Measurements from ENCODE around the gene PNMA5.
"Not testable (repeated sequence)": the region's sequence is repeated elsewhere in the genome, so short reads cannot be mapped to it uniquely, and the experiment has no call there.

Gene PNMA5

GRCh38 chrX:152988536-152989291, 5.2 kb downstream of the PNMA5 start:
- Histone ChIP-seq H3K4me2 (ENCODE audit: low read length) (no peak overlapping the region), H3K18ac (ENCODE audit: low read length) (no peak overlapping the region)

DNA sequence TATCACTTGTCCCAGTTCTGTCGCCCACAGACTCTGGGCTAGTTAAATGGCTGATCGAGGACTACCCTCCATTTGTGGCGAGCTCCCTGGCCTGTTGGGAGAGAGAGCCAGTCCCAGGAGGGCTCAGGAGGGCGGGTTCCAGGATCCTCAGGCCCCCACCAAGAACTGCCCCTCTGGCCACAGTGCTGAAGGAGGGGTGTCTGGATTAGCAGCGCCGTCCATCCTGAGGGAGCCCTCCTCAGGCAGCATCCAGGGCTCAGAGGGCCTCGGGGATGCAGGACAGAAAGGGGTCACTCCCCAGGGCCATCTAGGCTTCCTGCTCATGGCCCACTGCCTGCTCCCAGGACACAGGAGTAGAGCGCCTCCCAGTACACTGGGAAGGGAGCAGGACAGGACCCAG, 6.1 kb downstream of the PNMA5 start:
- Histone ChIP-seq H3K79me1 (ENCODE audit: low read length) (no peaks in the 10 kb centered on the region), H4K8ac (ENCODE audit: low read depth, low read length) (no peak overlapping the region), H3K4me3 (ENCODE audit: low read depth, low read length) (no peak overlapping the region), H2BK12ac (ENCODE audit: low read length) (no peak overlapping the region), H2AFZ (ENCODE audit: insufficient read depth, low read length, poor library complexity) (no peak overlapping the region), H3K4ac (ENCODE audit: low read depth, low read length) (no peak overlapping the region), H3K9ac (ENCODE audit: low read length) (no peak overlapping the region), H3K4me2 (ENCODE audit: low read length) (no peak overlapping the region), H3K9me3 (ENCODE audit: insufficient read depth, low read depth, low read length) (no peaks in the 10 kb centered on the region), H2BK120ac (ENCODE audit: insufficient read depth, low read length, poor library complexity) (no peak overlapping the region), H3K79me2 (ENCODE audit: control insufficient read depth, insufficient read depth, low read length, poor library complexity) (no peaks in the 10 kb centered on the region), H4K91ac (ENCODE audit: low read depth, low read length) (no peak overlapping the region), H3K27ac (ENCODE audit: low read depth, low read length) (no peak overlapping the region), H2AK5ac (ENCODE audit: low read length) (no peak overlapping the region), H2BK5ac (ENCODE audit: low read depth, low read length, poor library complexity) (no peak overlapping the region), H3K23ac (ENCODE audit: low read length) (no peak overlapping the region), H4K12ac (ENCODE audit: low read depth, low read length) (no peak overlapping the region), H3K18ac (ENCODE audit: low read length) (no peak overlapping the region), H3K36me3 (ENCODE audit: control insufficient read depth in 1 of 2, insufficient read depth in 2 of 2, low read length in 2 of 2) (no peaks in the 10 kb centered on the region), H3K14ac (ENCODE audit: low read length) (no peak overlapping the region), H3K4me1 (ENCODE audit: control insufficient read depth in 1 of 2, insufficient read depth in 2 of 2, low read length in 2 of 2) (no peaks in the 10 kb centered on the region), H3K27me3 (ENCODE audit: insufficient read depth, low read length) (no peaks in the 10 kb centered on the region)
- WGBS (ENCODE audit: extremely low coverage, insufficient coverage, insufficient read length): no CpG with 5 or more reads among the region's 8 CpGs
- DNase-seq: no peak

More at GRCh38 chrX:152988536-152989291, 5.2 kb downstream of the PNMA5 start:
- H3K9me3 ChIP-seq (ENCODE audit: insufficient read depth, low read depth, low read length): no peaks in the 10 kb centered on the region
- no peak overlapping the region for H3K27ac ChIP-seq (ENCODE audit: low read depth, low read length)
- no peaks in the 10 kb centered on the region for H3K36me3 ChIP-seq (ENCODE audit: control insufficient read depth in 1 of 2, insufficient read depth in 2 of 2, low read length in 2 of 2)
- no peak overlapping the region for H4K12ac ChIP-seq (ENCODE audit: low read depth, low read length)
- no peaks in the 10 kb centered on the region for H3K79me2 ChIP-seq (ENCODE audit: control insufficient read depth, insufficient read depth, low read length, poor library complexity)
- no peak overlapping the region for H2BK120ac ChIP-seq (ENCODE audit: insufficient read depth, low read length, poor library complexity)
- H2AFZ ChIP-seq (ENCODE audit: insufficient read depth, low read length, poor library complexity): no peak overlapping the region
- no peaks in the 10 kb centered on the region for H3K4me1 ChIP-seq (ENCODE audit: control insufficient read depth in 1 of 2, insufficient read depth in 2 of 2, low read length in 2 of 2)
- H3K14ac ChIP-seq (ENCODE audit: low read length): no peak overlapping the region
- H4K91ac ChIP-seq (ENCODE audit: low read depth, low read length): no peak overlapping the region
- H4K8ac ChIP-seq (ENCODE audit: low read depth, low read length): no peak overlapping the region
- no peak overlapping the region for H2BK5ac ChIP-seq (ENCODE audit: low read depth, low read length, poor library complexity)
- no peak overlapping the region for H2AK5ac ChIP-seq (ENCODE audit: low read length)
- no peak overlapping the region for H3K23ac ChIP-seq (ENCODE audit: low read length)
- WGBS (ENCODE audit: extremely low coverage, insufficient coverage, insufficient read length): no CpG with 5 or more reads among the region's 9 CpGs
- no peak overlapping the region for H3K9ac ChIP-seq (ENCODE audit: low read length)
- no peaks in the 10 kb centered on the region for H3K27me3 ChIP-seq (ENCODE audit: insufficient read depth, low read length)
- H3K4ac ChIP-seq (ENCODE audit: low read depth, low read length): no peak overlapping the region
- H3K4me3 ChIP-seq (ENCODE audit: low read depth, low read length): no peak overlapping the region
- H2BK12ac ChIP-seq (ENCODE audit: low read length): no peak overlapping the region
- no peak for DNase-seq
- H3K79me1 ChIP-seq (ENCODE audit: low read length): no peaks in the 10 kb centered on the region

DNA sequence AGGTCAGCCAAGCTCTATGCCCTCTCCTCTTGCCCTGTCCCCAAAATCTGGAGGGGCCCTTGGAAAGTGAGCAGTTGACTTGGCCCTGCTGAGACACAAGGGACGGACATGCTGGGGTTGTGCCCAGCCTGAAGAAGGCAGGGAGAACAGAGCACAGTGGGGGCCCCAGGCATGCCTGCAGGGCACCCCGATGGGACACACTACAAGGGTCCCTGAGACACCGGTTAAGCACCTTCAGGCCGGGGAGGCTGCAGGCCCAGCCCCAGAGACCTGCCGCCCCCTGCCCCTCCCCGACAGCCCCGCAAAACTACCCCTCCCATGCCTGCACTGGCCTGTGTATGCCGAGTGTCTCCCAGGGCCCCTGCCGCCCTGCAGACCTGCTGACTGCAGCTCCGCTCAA, 6.8 kb downstream of the PNMA5 start:
- not testable (repeated sequence) for H3K4me3 ChIP-seq (ENCODE audit: low read depth, low read length); H3K4me2 ChIP-seq (ENCODE audit: low read length); H3K23ac ChIP-seq (ENCODE audit: low read length); H3K79me2 ChIP-seq (ENCODE audit: control insufficient read depth, insufficient read depth, low read length, poor library complexity); H3K27me3 ChIP-seq (ENCODE audit: insufficient read depth, low read length); H3K9ac ChIP-seq (ENCODE audit: low read length); DNase-seq; H3K79me1 ChIP-seq (ENCODE audit: low read length); H2BK5ac ChIP-seq (ENCODE audit: low read depth, low read length, poor library complexity); H2AFZ ChIP-seq (ENCODE audit: insufficient read depth, low read length, poor library complexity); H2BK120ac ChIP-seq (ENCODE audit: insufficient read depth, low read length, poor library complexity); H3K14ac ChIP-seq (ENCODE audit: low read length); H4K8ac ChIP-seq (ENCODE audit: low read depth, low read length); H3K36me3 ChIP-seq (ENCODE audit: control insufficient read depth in 1 of 2, insufficient read depth in 2 of 2, low read length in 2 of 2); H3K18ac ChIP-seq (ENCODE audit: low read length); H3K9me3 ChIP-seq (ENCODE audit: insufficient read depth, low read depth, low read length); H4K12ac ChIP-seq (ENCODE audit: low read depth, low read length); H3K4me1 ChIP-seq (ENCODE audit: control insufficient read depth in 1 of 2, insufficient read depth in 2 of 2, low read length in 2 of 2); H3K4ac ChIP-seq (ENCODE audit: low read depth, low read length); H3K27ac ChIP-seq (ENCODE audit: low read depth, low read length); H2AK5ac ChIP-seq (ENCODE audit: low read length); H2BK12ac ChIP-seq (ENCODE audit: low read length); H4K91ac ChIP-seq (ENCODE audit: low read depth, low read length)
- WGBS (ENCODE audit: extremely low coverage, insufficient coverage, insufficient read length): no CpG with 5 or more reads among the region's 10 CpGs

- not testable (repeated sequence) for H4K91ac ChIP-seq (ENCODE audit: low read depth, low read length); H2BK120ac ChIP-seq (ENCODE audit: insufficient read depth, low read length, poor library complexity); H3K36me3 ChIP-seq (ENCODE audit: control insufficient read depth in 1 of 2, insufficient read depth in 2 of 2, low read length in 2 of 2); H2BK5ac ChIP-seq (ENCODE audit: low read depth, low read length, poor library complexity); H3K9me3 ChIP-seq (ENCODE audit: insufficient read depth, low read depth, low read length); H3K27ac ChIP-seq (ENCODE audit: low read depth, low read length); H2AK5ac ChIP-seq (ENCODE audit: low read length); H4K12ac ChIP-seq (ENCODE audit: low read depth, low read length); H3K27me3 ChIP-seq (ENCODE audit: insufficient read depth, low read length); H3K4me3 ChIP-seq (ENCODE audit: low read depth, low read length); DNase-seq; H2BK12ac ChIP-seq (ENCODE audit: low read length); H2AFZ ChIP-seq (ENCODE audit: insufficient read depth, low read length, poor library complexity); H3K4me2 ChIP-seq (ENCODE audit: low read length); H4K8ac ChIP-seq (ENCODE audit: low read depth, low read length); H3K4me1 ChIP-seq (ENCODE audit: control insufficient read depth in 1 of 2, insufficient read depth in 2 of 2, low read length in 2 of 2); H3K18ac ChIP-seq (ENCODE audit: low read length); H3K79me1 ChIP-seq (ENCODE audit: low read length); H3K23ac ChIP-seq (ENCODE audit: low read length); H3K79me2 ChIP-seq (ENCODE audit: control insufficient read depth, insufficient read depth, low read length, poor library complexity); H3K9ac ChIP-seq (ENCODE audit: low read length); H3K4ac ChIP-seq (ENCODE audit: low read depth, low read length); H3K14ac ChIP-seq (ENCODE audit: low read length)
- no CpG with 5 or more reads among the region's 4 CpGs for WGBS (ENCODE audit: extremely low coverage, insufficient coverage, insufficient read length)
These were observed 8.5 kb downstream of the PNMA5 start for GRCh38 chrX:152985383-152985782.
